CD4-positive, alpha-beta T cell treated with Interleukin-6 for 4 hours (primary cell): Measurements from ENCODE around the gene GSTM5.
"Not testable (repeated sequence)": the region's sequence is repeated elsewhere in the genome, so short reads cannot be mapped to it uniquely, and the experiment has no call there.

Source experiments
- DNase-seq: peaks from one replicate; pipeline ENCODE4 v3.0.0-alpha.2; 2020; ENCODE audit warnings: mixed read lengths

GSTM5 gene

DNA sequence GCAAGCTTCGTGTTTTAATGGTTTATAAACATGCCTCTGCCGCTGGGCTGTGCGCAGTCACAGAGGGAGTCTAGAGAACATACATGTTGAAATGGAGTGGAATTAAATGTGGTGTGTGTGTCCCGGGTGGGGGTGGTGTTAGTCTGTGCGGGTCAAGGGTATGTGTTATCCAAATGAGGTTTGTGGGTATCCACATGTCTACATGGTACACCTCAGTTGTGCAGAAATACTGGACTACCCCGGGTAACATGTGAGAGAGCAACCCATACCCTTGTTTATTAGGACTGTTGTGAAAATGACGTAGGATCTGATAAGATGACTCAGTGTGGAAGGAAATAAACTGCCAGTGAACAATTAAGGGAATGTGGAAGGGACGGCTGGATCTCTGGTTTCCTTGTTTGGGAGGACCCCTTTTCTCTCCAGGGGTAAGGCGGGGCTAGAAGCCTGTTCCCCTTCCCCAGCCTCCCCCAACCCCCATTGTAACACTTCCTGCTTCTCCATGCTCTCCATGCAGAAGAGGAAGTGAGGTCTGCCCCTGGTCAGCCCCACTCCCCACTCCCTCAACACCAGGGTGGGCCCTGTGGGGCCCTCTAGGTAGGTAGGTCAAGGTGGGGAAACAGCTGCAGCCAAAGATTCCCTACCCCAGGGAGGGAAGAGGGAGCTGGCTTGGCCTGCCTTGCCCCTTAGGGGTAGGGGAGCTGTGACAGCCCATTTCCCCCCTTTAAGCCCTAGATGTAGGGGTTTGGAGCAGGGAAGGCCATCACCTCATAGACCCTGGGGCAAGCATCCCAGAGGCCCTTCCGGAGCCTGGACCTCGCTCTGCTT lies 51.0 kb downstream of the GSTM5 start:
- no peak for DNase-seq

DNA sequence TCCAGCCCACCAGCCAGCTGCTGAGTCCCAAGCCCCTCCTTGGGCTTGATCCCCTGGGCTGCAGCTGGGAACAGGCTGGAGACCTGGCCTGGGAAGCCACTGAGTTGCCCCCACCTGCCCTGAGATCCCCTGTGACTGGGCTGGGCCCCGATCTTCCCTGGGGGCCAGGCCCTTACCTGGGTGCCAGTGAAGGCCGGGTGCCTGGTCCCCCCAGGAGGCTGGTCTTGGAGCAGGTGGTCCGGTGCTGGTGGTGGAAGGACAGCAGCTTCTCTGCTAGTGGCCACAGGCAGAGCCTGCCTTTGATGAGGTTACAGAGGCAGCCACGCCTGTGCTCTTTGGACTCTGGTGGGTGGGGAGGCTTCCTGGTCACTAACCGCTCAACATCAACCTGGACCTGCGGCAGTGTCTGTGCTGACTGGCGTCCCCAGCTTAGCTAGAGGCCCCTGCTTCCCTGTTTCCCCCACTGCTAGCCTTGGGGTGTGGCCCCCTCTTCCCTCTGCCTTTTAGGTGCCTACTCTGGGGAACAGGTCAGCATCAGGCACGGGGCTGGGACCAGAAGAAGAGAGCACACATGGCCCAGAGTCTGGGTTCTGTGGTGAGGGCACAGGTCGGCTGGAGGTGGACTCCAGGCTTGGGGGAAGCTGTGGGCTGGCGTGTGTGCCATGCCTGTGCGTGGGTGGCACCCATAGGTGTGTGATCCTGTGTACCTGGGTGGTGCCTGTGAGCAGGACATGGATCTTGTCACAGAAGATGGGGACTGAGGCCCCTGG lies 51.8 kb downstream of the GSTM5 start, which contains the start of gene EPS8L3:
TSS of gene EPS8L3 (minus strand) at position 278 of the 770 bp plus-strand sequence. CDS start 2,174 bp downstream, outside the sequence.
- DNase-seq, result no peak

DNA sequence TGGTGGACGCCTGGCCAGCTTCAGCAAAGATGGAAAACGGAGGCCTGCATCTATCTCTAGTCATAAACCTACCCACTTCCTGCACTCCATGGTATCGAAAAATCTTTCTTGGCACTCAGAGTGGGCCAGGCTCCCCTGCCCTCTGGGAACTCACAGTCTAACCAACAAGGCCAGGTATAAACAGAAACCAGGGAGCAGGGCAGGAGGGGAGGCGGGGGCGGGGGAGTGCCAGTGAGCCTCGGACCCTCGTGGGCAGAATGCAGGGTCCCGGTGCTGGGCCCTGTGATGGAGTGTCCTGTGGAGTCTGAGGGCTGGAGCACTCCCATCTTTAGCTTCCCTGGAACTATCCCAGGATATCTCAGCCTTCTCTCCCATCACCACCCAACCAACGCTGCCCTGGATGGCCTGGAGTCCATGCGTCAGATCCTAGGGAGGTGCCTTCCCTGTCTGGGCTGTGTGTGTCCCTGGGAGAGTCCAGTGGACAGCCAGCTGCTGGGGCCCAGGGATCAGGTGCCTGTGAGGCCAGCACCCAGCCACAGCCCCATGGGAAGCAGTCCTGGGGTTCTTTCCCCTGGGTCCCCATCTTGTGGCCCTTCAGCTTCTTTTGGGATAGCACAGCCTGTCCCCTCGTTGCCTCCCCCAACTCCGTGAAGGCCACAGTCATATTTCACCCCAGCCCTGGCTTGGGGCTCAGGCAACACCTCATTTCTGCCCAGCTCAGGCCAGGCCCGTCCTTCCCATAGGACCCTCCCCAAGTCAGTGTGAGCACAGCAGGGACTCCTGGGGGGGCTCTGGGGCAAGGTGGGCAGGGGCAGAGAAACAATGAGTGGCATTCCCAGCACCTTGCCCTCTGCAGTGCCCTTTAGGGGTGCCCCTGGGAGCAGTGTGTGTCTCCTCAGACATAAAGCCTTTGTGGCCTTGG lies 52.8 kb downstream of the GSTM5 start:
- no peak for DNase-seq

DNA sequence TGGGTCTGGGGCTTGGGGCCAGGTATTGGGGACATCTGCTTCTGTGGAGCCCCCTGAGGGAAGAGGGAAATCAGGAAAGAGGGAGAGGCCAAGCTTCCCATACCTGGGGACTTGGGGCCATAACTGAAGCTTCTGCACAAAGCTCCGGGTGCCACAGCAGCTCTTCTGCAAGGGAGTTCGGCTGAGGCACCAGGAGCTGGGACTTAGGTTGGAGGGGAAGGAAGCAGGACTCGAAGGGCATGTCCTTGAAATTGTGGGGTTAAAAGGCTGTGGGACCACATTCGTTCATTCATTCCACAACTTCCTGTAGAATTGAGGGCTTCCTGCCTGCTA lies 53.4 kb downstream of the GSTM5 start:
- DNase-seq, result no peak

DNA sequence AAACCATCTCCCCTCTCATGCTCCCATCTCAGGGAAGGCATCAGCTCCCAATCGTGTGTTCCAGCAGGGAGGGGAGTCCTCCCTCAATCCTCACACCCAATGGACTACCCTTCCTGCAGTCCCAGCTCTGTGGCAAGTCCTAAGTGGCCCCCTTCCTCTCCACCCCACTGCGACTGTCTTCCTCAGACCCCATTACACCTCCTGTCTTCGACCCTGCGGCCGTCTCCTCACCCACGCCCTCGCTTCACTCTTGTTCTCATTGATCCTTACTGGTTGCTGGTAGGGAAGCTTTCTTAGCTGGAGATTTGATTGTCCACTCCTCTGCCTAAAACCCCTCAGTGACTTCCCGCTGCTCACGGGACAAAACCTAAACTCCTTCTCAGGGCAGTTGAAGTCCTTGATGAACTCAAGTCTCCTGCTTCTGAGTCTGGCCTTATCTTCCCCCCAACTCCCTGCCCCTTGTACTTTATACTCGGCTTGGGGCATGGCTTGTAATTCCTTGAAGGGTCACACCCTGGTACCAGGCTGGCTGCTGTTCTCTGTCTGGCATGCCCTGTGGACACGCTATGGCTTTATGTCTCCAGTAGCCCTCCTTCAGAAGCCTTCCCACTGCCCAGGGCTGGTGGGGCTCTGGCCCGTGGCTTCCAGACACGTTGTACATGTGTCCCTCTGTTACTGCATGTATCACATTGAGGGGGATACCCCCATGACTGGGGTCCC lies 54.0 kb downstream of the GSTM5 start:
- DNase-seq, result no peak

DNA sequence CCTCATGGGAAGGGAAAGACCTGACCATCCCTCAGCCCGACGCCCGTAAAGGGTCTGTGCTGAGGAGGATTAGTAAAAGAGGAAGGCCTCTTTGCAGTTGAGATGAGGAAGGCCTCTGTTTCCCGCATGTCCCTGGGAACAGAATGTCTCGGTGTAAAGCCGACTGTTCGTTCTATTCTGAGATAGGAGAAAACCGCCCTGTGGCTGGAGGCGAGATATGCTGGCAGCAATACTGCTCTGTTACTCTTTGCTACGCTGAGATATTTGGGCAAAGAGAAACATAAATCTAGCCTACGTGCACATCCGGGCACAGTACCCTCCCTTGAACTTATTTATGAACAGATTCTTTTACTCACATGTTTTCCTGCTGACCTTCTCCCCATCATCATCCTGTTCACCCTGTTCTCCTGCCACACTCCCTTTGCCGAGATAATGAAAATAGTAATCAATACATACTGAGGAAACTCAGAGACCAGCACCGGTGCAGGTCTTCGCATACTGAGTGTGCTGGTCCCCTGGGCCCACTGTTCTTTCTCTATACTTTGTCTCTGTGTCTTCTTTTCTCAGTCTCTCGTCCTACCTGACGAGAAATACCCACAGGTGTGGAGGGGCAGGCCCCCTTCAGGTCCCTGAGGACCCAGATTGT lies 55.1 kb downstream of the GSTM5 start:
- DNase-seq, result not testable (repeated sequence)
